HepG2 (cell line): ENCODE data around the gene B9D2. TPM values are rescaled to one million over a fixed set of nuclear protein-coding genes. Genes with fewer than 3 reads are reported as not detected.

Source experiments
- ARHGAP35 ChIP-seq: sonication (generic); formaldehyde crosslinking; IDR thresholded peaks from 2 replicates; pipeline ENCODE4 v1.9.0; 2022; ENCODE audit warnings: mild to moderate bottlenecking, inconsistent platforms, moderate library complexity, missing genetic modification reagents, borderline replicate concordance
- CEBPB ChIP-seq: IDR thresholded peaks from 2 replicates; pipeline ENCODE4 v1.6.1; 2011; ENCODE audit warnings: low read depth, low read length, improper control_type of control experiment, borderline replicate concordance
- FOXJ3 ChIP-seq: sonication (generic); formaldehyde crosslinking; IDR thresholded peaks from 2 replicates; pipeline ENCODE4 v1.4.0; 2020; ENCODE audit warnings: missing genetic modification reagents, mild to moderate bottlenecking, borderline replicate concordance
- MAF1 ChIP-seq: sonication (generic); formaldehyde crosslinking; IDR thresholded peaks from 2 replicates; pipeline ENCODE4 v1.5.0; 2020; ENCODE audit warnings: missing genetic modification reagents, borderline replicate concordance
- MYNN ChIP-seq: sonication (generic); formaldehyde crosslinking; IDR thresholded peaks from 2 replicates; pipeline ENCODE4 v1.4.0; 2020; ENCODE audit warnings: mild to moderate bottlenecking, low read depth, missing genetic modification reagents
- NFYC ChIP-seq: IDR thresholded peaks from 2 replicates; pipeline ENCODE4 v1.6.1; 2016; ENCODE audit warnings: missing genetic modification reagents, missing compliant biosample characterization
- PITX1 ChIP-seq: sonication (generic); formaldehyde crosslinking; IDR thresholded peaks from 2 replicates; pipeline ENCODE4 v1.5.1; 2020; ENCODE audit warnings: mild to moderate bottlenecking, missing genetic modification reagents
- TCF7 ChIP-seq: sonication (generic); IDR thresholded peaks from 2 replicates; pipeline ENCODE4 v1.6.1; 2016; ENCODE audit warnings: antibody characterized with exemption, low read depth
- WIZ ChIP-seq: sonication (generic); formaldehyde crosslinking; IDR thresholded peaks from 2 replicates; pipeline ENCODE4 v1.5.1; 2020; ENCODE audit warnings: mild to moderate bottlenecking, missing genetic modification reagents
- ZBTB34 ChIP-seq: sonication (generic); formaldehyde crosslinking; IDR thresholded peaks from 2 replicates; pipeline ENCODE4 v1.8.0; 2022; ENCODE audit warnings: mild to moderate bottlenecking, missing genetic modification reagents
- ZBTB43 ChIP-seq: sonication (generic); formaldehyde crosslinking; conservative IDR thresholded peaks from 2 replicates; pipeline ENCODE4 v1.4.0; 2020; ENCODE audit warnings: missing genetic modification reagents
- ZBTB7B ChIP-seq: sonication (generic); formaldehyde crosslinking; IDR thresholded peaks from 2 replicates; pipeline ENCODE4 v1.4.0; 2020; ENCODE audit warnings: missing genetic modification reagents
- ZC3H4 ChIP-seq: sonication (generic); formaldehyde crosslinking; IDR thresholded peaks from 2 replicates; pipeline ENCODE4 v1.4.0; 2020; ENCODE audit warnings: missing genetic modification reagents, borderline replicate concordance
- ZMYM4 ChIP-seq: sonication (generic); formaldehyde crosslinking; IDR thresholded peaks from 2 replicates; pipeline ENCODE4 v1.8.1; 2023; ENCODE audit warnings: mild to moderate bottlenecking, missing genetic modification reagents
- ZNF407 ChIP-seq: sonication (generic); formaldehyde crosslinking; IDR thresholded peaks from one replicate; pipeline ENCODE4 v1.5.1; 2020; ENCODE audit warnings: mild to moderate bottlenecking, missing genetic modification reagents; ENCODE audit errors: not compliant biosample characterization
- ZNF44 ChIP-seq: sonication (generic); formaldehyde crosslinking; IDR thresholded peaks from 2 replicates; pipeline ENCODE4 v1.5.1; 2020; ENCODE audit warnings: mild to moderate bottlenecking, missing genetic modification reagents
- ZNF607 ChIP-seq: sonication (generic); formaldehyde crosslinking; IDR thresholded peaks from 2 replicates; pipeline ENCODE4 v1.5.1; 2020; ENCODE audit warnings: missing genetic modification reagents, mild to moderate bottlenecking, borderline replicate concordance
- ZNF7 ChIP-seq: IDR thresholded peaks from 2 replicates; pipeline ENCODE4 v1.6.1; 2016; ENCODE audit warnings: missing biosample characterization, missing genetic modification reagents
- polyA plus RNA-seq, 8 experiments: library from polyadenylated mRNA; depleted of rRNA in 3 of 8; stranded (reverse) in 7 of 8; unstranded in 1 of 8; fragments of >200 nt; fragmentation: Illumina TruSeq in 4 of 8; extraction: Trizol in 4 of 8; gene quantifications; 2 replicates each; pipeline versions ENCODE4 v1.2.1 to v1.2.3, GENCODE V29; 2011 to 2016; ENCODE audit warnings: low read depth in 4 of 8, missing spikeins in 1 of 8, mixed read lengths in 1 of 8; ENCODE audit not compliant: insufficient read depth in 1 of 8
- total RNA-seq, 5 experiments: library from RNA; depleted of rRNA; stranded (reverse); fragments of >200 nt; fragmentation: Illumina TruSeq; extraction: Trizol; gene quantifications; 2 replicates each; pipeline ENCODE4 v1.2.3, GENCODE V29; 2016; ENCODE audit warnings: low read depth in 1 of 5

The B9D2 gene
- total and polyA plus RNA-seq, 2 of the 13 experiments (the other 11 are each of a cell fraction or from before 2014, with no cell fraction given): 3.1 to 4.4 TPM

- no peak for TF ChIP-seq ZBTB34 (CRISPR knock-in tag)
- peak; percentile 55; the same call in 1 of the 2 replicates for TF ChIP-seq FOXJ3 (CRISPR knock-in tag)
- no peak for TF ChIP-seq CEBPB
- TF ChIP-seq ZNF607 (CRISPR knock-in tag): 0 out of 2 replicates have a peak, but pooled peaks have one; percentile 93
- TF ChIP-seq ZNF44 (CRISPR knock-in tag): 0 out of 2 replicates have a peak, but pooled peaks have one; percentile 17
- no peak for TF ChIP-seq MYNN (CRISPR knock-in tag)
- no peak for TF ChIP-seq WIZ (CRISPR knock-in tag)
- TF ChIP-seq ZNF407 (CRISPR knock-in tag): no peak
- peak; percentile 77 for TF ChIP-seq NFYC (CRISPR knock-in tag)
- TF ChIP-seq ZC3H4: no peak
- TF ChIP-seq PITX1 (CRISPR knock-in tag): peak; percentile 90
- TF ChIP-seq ZBTB43 (CRISPR knock-in tag): peak; percentile 62
- TF ChIP-seq ZBTB7B (CRISPR knock-in tag): no peak
- peak; percentile 90 for TF ChIP-seq MAF1 (CRISPR knock-in tag)
- no peak for TF ChIP-seq ZNF7 (CRISPR knock-in tag)
- no peak for TF ChIP-seq TCF7
- no peak for TF ChIP-seq ARHGAP35 (CRISPR knock-in tag)
- peak; percentile 36; the same call in 1 of the 2 replicates for TF ChIP-seq ZMYM4 (CRISPR knock-in tag)
These were observed 33.4 kb upstream of the B9D2 start, which contains the start of the genes BCKDHA and EXOSC5 (continued) for GRCh38 chr19:41397086-41398049.
